Measurements from ENCODE around the gene KRT32.

DNA sequence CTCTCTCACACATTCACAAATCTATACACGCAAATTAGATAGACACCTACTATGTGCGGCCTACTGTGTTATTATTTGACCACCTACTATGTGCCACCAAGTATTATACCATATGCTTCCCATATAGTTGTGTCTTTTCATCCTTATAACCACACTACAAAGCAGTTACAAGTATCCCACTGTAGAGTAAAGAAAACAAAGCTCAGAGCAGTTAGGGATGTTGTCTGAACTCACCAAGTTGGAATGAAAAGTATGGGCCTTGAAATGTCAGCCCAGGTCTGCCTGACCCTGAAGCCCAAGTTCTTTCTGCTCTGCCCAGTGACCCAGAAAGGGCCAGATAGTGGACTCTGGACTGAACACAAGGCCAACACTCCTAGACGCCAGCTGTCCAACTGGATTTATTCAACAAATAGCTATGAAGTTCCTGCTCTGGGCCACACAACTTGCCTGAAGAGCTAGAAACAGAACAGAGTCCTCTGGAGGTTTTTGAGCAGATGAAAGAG lies 51.3 kb downstream of the KRT32 start:
- no peak for TF ChIP-seq CTCF (IDR thresholded peaks at IDR 0.05)
- peak; percentile 17 to 27 for TF ChIP-seq POLR2AphosphoS5 (IDR thresholded peaks at IDR 0.05; ENCODE audit: insufficient read depth in 1 of 2, low read depth in 1 of 2)
- no peak for TF ChIP-seq POLR2A (IDR thresholded peaks at IDR 0.05)

Measured in vagina (tissue), 2 donors.